ENCODE data around the gene ITPA. TPM values are rescaled to one million over a fixed set of nuclear protein-coding genes. Genes with fewer than 3 reads are reported as not detected.

Gene ITPA
- total RNA-seq, 1 experiment from 2014 or later: 104 TPM

- TF ChIP-seq TEAD1 (CRISPR knock-in tag; IDR thresholded peaks at IDR 0.05) (peak; percentile 47; the same call in 1 of the 2 replicates), ATF2 (CRISPR knock-in tag; IDR thresholded peaks at IDR 0.05; ENCODE audit: borderline replicate concordance, low read depth) (no peak), FOXK1 (CRISPR knock-in tag; IDR thresholded peaks at IDR 0.05) (peak; percentile 74), USF2 (CRISPR knock-in tag; IDR thresholded peaks at IDR 0.05) (peak; percentile 58), MAX (CRISPR knock-in tag; IDR thresholded peaks at IDR 0.05) (peak; percentile 81), ZNF138 (CRISPR knock-in tag; conservative IDR thresholded peaks at IDR 0.05) (0 out of 2 replicates have a peak, but pooled peaks have one; percentile 63), TP53 (CRISPR knock-in tag; IDR thresholded peaks at IDR 0.05) (0 out of 2 replicates have a peak, but pooled peaks have one; percentile 29), CBFB (CRISPR knock-in tag; IDR thresholded peaks at IDR 0.05; ENCODE audit: low read depth) (0 out of 2 replicates have a peak, but pooled peaks have one; percentile 37), ZNF317 (CRISPR knock-in tag; IDR thresholded peaks at IDR 0.05; ENCODE audit: borderline replicate concordance, low read depth) (no peak), ARID4B (CRISPR knock-in tag; IDR thresholded peaks at IDR 0.05; ENCODE audit: borderline replicate concordance) (0 out of 2 replicates have a peak, but pooled peaks have one; percentile 24)
Measured at GRCh38 chr20:3209257-3209945, at the start of gene ITPA (continued).

- ATAC-seq (no peak), DNase-seq (ENCODE audit: low spot score) (no peak)
- ChIA-PET CTCF (interaction anchor here (1.1 to 3.3 kb wide), 6 partner anchors 8 to 156 kb away, joined by 3 to 9 read pairs (median 6); no protein-coding TSS in a partner anchor), POLR2A (interaction anchor here (0.6 to 1.3 kb wide), 4 partner anchors 8 to 15 kb away, joined by 3 to 8 read pairs (median 6); partner anchors contain the start of gene LZTS3)
- Mint-ChIP-seq H3K27ac (no peak overlapping the region), H3K4me3 (peak overlapping the region; percentile 29), H3K9me3 (no peaks in the 10 kb centered on the region; the same call in 1 of the 2 replicates), H3K27me3 (ENCODE audit: low read depth) (no peaks in the 10 kb centered on the region), H3K4me1 (peaks cover 25% of the 10 kb centered on the region), H3K36me3 (peaks cover 2% of the 10 kb centered on the region)
- TF ChIP-seq ATF1 (CRISPR knock-in tag; IDR thresholded peaks at IDR 0.05) (no peak), FOXP1 (CRISPR knock-in tag; IDR thresholded peaks at IDR 0.05; ENCODE audit: borderline replicate concordance) (no peak), ZBTB43 (CRISPR knock-in tag; IDR thresholded peaks at IDR 0.05) (no peak), CREB1 (CRISPR knock-in tag; IDR thresholded peaks at IDR 0.05) (no peak)
Measured at GRCh38 chr20:3160418-3160817, 48.9 kb upstream of the ITPA start.
